ENCODE data around the gene GLB1L3.
"Not testable (repeated sequence)": the region's sequence is repeated elsewhere in the genome, so short reads cannot be mapped to it uniquely, and the experiment has no call there.

Gene GLB1L3

DNA sequence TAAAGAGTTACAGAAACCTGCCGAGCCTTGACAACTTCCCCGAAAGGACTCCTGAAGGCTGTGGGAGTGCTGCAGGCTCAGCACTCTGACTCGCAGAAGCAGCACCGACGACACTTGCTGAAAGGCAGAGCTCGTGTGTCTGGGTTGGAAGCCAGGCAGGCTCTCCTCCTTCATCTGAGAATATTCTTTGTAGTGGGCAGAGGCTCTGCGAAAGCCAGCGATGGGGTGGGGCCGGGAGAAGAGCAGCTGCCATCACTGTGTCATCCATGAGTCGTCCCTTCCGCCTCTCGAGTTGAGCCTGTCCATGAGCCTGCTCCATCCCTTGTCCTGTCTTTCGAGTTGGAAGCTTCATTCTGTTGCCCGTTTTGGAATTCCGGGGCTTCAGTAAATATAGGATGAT is 67.5 kb downstream of the GLB1L3 start:
- DNase-seq (ENCODE audit: low read depth in 2 of 3, low spot score in 2 of 3): no peak

DNA sequence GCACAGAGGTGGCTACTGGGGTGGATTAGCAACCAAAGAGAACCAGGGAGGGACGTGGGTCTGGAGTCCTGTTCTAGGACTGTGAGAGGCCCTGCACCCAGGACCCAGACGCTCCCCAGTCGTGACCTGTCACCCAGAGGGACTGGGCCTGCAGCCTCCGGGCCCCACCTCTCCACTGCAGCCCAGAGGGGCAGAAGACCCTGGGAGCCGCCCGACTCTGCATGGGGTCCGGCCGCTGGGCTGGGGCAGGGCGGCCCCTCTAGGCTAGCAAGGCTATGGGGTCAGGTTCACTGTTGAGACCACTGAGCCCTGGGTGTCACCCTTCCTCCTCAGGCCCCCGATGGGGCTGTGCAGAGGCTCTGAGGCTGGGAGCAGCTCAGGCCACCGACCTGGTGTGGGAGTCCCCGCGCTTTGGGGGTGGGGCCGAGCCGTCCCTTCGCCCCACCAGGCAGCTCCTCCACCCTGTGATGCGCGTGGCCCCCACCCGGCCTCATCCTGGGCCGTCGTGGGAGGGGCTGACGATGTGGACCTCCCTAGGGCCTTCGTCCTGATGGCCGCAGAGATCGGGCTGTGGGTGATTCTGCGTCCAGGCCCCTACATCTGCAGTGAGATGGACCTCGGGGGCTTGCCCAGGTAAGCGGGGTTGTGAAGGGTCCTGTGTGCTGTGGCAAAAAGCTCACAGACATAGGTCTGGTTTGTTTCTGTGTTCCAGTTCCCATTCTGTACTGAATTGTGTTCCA is 68.5 kb downstream of the GLB1L3 start:
- not testable (repeated sequence) for DNase-seq (ENCODE audit: low read depth in 2 of 3, low spot score in 2 of 3)

DNA sequence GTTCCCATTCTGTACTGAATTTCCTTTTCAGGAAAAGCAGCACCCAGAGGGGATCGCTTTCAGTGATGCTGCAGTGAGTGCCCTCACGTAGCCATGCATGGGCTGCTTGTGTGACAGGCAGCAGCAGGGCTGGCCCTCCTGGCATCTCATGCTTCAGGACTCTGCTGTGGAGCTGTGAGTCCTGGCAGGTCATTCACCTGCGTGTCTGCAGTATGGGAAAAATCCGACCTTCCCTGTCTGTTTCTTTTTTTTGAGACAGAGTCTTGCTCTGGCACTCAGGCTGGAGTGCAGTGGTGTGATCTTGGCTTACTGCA is 69.0 kb downstream of the GLB1L3 start:
- no peak for DNase-seq (ENCODE audit: low read depth in 2 of 3, low spot score in 2 of 3)

DNA sequence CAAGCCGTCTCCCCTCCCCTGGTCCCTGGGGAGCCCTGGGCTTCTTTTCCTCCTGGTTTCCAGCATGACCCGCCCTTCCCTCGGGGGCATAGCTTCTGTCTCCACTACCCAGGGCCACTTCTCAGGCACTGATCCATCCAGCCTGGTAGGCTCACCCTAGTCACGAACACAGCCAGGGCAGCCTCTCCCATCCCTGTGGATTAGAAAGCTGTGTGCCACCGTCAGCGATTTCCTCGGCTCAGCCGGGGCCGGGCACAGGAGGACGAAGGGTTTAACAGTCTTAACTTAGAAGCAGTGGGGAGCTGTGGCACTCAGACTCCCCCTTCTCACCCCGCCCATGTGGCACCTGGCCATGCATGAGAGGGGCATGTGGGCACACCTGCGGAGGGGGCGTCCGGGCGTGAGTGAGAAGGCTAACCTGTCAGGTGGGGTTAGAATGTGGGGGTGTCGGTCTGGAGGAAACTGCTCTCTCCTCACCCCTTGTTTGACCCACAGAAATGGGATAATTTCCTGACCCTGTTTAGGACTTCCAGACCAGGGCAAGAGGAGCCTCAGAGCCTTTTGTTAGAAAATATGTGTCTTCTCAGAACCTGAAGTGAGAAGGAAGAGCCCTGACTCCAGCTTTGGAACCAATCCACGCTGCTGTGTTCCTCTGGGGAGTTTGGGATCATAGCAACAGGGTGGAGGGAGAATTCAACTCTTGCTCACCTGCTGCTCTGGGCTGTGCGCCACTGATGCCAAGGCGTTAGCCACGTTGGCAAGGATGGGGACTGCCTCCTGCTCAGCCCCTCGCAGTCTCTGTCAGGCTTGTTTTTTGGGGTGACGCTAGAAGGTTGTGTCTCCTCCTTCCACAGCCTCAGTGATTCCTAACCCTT is 70.2 kb downstream of the GLB1L3 start:
- no peak for DNase-seq (ENCODE audit: low read depth in 2 of 3, low spot score in 2 of 3)

DNA sequence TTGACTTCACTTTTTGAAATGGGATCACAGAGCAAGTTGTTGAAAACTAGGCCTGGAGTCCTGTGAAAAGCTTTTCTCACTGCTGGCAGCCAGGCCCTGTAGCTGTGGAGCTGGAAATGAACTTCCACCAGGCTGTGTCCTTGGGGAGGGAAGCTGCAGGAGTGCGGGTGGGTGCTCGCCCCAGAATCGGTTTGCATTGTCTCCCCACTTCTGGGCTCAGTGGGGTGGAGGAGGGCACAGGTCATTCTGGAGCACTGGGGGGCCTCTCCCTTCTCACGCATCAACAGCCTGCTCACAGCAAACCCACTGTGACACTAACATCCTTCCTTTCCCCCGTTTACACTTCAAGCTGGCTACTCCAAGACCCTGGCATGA is 70.8 kb downstream of the GLB1L3 start:
- no peak for DNase-seq (ENCODE audit: low read depth in 2 of 3, low spot score in 2 of 3)

DNA sequence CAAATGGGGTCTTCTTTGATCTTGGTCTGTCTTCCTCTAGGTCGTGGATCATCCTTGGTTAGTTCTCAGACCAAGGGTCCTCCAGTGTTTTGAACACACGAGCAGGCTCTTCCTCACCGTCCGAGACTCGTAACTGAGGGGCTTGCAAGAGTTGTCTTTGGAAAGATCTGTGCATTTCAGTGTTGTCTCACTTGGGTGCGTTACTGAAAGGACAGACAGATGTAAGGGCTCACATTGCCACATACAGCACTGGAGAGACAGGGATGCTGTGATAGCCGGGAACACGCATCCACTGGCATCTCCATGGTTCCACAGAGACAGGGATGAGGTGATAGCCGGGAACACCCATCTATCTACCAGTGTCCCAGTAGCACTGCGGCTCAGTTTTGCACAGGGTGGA is 71.3 kb downstream of the GLB1L3 start:
- DNase-seq (ENCODE audit: low read depth in 2 of 3, low spot score in 2 of 3): no peak

DNA sequence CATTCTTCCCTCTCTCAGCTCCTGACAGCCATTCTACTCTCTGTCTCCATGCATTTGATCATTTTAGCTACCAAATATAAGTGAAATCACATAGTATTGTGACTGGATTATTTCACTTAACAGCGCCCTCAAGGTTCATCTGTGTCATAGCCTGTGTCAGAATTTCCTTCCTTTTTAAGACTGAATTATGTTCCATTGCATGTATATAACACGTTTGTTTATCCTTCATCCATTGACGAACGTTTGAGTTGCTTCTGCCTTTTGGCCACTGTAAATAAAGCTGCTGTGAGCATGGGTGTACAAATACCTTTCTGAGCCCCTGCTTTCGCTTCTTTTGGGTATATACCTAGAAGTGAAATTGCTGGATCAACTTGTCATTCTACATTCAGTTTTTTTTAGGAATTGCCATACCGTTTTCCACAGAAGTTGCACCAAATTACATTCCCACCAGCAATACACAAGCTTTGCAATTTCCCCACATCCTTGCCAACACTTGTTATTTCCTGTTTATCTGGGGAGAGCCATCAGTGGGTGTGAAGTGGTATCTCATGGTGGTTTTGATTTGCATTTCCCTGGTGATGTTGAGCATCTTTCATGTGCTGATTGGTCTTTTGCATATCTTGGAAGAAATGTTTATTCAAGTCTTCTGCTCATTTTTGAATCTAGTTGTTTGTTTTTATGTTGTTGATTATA is 73.1 kb downstream of the GLB1L3 start:
- no peak for DNase-seq (ENCODE audit: low read depth in 2 of 3, low spot score in 2 of 3)

DNA sequence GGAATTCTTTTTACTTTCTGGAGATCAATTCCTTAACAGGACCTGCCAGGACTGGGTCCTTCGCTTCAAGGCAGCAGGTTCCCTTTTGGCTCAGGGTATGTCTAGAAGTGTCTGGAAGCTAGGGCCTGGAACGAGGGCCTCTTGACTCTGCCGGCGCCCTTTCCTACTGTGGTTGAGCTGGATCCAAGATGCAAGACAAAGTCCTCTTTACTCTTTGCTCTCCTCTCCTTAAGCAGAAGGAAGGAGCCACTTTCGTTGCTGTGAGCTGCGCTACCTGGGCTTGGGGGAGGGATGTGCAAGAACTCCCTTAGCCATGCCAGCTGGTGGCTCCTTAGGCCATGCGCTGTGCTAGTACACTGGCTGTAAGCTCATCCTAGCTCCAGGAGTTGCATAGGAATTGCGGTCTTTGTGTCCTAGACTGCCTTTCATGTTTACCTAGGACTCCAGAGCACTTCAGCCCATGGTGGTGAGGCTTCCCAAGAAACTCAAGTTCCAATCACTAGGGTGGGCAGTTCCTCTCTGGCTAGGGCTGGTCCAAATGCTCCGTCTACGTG is 73.7 kb downstream of the GLB1L3 start:
- no peak for DNase-seq (ENCODE audit: low read depth in 2 of 3, low spot score in 2 of 3)

DNA sequence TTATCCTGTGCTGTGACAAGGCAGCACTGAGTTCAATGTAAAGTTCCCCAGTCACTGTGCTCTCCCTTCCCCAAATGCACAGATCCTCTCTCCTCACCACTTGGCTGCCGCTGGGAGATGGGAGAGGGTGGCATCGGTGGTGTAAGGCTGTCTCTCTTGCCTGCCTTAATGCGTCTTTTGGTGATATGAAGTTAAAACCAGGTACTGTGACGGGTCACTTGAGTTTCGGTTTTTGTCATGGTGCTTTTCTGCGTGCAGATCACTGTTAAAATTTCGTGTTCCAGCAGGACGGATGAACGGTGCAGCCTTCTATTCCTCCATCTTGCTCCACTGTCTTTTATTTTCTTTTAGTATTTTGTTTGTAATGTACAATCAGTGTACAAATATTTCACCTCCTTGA is 74.2 kb downstream of the GLB1L3 start:
- no peak for DNase-seq (ENCODE audit: low read depth in 2 of 3, low spot score in 2 of 3)

DNA sequence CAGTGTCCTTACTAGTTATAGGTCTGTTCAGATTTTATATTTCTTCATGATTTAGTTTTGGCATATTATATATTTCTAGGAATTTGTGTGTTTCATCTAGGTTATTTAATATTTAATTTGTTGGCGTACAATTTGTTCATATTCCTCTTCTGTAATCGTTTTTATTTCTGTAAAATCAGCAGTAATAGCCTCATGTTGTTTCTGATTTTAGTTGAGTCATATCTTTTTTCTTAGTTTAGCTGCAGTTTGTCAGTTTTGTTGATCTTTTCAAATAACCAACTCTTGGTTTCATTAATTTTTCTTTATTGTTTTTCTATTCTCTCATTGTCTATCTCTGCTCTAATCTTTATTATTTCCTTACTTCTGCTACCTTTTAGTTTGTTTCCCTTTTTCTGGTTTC is 75.9 kb downstream of the GLB1L3 start:
- DNase-seq (ENCODE audit: low read depth in 2 of 3, low spot score in 2 of 3): no peak

DNA sequence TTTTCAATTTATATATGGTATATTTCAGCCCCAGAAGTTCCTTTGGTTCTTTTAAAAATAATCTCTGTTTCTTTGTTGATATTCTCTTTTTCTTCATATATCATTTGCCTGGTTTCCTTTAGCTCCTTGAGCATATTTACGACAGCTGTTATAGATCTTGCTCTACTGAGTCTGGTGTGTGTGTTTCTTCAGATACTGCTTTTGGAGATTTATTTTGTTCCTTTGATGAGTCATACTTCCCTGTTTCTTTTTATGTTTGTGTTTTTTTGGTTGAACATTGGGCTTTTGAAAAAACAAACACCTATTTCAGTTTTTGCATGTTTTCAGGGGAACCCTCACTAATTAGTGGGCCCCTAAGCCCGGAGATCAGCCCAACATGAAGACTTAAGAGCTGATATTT is 79.0 kb downstream of the GLB1L3 start:
- no peak for DNase-seq (ENCODE audit: low read depth in 2 of 3, low spot score in 2 of 3)

DNA sequence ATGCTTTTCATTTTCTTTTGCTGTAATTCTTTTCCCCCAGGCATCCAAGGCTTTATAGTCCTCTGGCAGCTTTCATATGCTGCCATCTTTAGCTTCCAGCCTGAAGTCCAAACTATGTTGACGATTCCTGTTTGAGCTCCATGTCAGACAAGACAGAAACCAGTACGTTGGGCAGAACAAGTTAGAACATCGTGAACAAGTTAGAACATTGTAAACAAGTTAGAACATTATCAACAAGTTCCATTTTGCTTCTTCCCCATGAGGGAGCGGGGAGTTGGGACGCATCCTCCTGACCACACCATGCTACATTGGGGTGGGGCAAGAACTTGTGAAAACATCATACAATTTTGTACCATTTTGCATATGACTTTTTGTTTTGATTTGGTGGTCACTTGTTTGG is 79.5 kb downstream of the GLB1L3 start:
- no peak for DNase-seq (ENCODE audit: low read depth in 2 of 3, low spot score in 2 of 3)

DNA sequence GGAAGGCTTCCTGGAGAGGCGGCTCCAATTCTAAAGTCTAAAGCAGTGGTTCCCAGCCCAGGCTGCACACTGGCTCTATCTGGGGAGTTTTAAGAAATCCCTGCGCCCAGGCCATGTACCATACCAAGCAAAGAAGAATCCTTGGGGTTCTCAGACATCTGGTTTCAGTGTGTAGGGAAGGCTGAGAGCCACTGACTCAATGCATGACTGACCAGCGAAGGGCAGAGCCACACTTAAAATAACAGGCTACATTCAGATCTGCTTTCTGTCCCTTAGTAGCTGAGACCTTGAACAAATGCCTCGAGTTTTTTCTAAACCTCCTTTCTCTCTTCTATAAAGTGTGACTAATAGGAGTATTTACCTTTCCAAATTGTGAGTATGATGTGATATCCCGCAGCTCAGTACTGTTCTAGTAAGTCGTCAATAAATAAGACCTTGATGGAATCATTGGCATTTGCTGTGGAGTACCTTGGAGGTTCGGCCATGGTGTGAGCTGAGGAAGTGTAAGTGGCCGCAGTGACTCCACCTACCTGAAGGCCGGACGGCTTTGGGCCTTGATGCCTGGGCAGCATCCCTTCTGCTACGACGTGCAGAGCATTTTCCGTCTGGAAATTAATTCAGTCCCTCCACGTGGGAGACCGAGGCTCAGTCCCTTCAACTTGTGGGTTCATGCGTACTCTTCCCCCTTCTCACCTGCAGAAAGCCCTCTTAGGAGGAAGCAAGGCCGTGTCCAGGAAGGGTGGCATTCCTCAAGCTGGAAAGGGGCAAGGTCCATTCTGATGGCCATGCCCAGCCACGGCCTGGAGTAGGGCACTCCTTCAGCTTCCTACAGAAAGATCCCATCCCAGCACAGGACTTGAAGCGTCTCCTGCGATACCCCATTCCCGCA is 80.7 kb downstream of the GLB1L3 start:
- no peak for DNase-seq (ENCODE audit: low read depth in 2 of 3, low spot score in 2 of 3)

DNA sequence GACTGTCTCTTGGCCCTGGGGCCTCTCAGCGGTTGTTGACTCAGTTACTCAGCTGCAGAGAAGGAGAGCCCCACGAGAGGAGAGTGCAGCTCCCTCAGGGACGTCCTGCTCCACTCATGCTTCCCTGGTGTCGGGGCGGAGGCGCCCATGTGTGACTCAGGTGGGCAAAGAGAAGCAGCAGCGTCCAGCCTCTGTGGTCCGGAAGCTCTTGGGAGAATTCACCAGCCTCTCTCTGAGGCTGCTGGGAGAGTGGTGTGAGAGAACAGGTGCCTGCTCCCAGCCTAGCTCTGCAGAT is 81.3 kb downstream of the GLB1L3 start:
- DNase-seq (ENCODE audit: low read depth in 2 of 3, low spot score in 2 of 3): no peak

DNA sequence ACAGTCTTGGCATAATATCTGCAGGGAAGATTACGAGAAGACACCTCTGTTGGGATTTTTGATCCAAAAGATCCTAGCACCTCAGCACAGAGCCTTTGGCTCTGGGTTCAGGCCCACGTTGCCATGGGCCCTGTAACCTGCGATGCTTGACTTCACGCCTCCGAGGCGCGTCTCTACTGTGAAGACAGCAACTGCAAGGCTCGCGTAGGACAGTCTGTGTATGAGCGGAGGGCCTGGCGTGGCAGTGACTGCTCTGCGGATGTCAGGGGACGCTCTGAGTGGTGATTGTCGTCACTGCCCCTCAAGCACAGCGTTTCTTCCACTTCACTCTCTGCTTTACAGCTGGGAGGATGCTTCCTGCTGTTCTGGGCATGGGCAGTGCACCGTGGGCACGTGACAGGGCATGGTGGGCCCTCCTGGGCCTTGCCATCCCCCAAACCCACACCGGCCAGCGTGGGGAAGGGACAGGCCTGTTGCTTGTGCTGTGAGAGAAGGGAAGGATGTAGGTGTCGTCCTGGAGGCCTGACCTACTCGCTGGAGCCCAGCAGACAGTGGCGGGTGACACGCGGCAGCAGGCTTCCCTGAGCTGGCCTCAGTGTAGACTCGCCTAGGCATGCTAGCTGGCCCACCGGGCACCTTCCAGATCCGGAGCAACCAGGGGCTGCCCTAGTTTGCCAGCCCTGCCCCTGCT is 82.1 kb downstream of the GLB1L3 start:
- DNase-seq (ENCODE audit: low read depth in 2 of 3, low spot score in 2 of 3): no peak

DNA sequence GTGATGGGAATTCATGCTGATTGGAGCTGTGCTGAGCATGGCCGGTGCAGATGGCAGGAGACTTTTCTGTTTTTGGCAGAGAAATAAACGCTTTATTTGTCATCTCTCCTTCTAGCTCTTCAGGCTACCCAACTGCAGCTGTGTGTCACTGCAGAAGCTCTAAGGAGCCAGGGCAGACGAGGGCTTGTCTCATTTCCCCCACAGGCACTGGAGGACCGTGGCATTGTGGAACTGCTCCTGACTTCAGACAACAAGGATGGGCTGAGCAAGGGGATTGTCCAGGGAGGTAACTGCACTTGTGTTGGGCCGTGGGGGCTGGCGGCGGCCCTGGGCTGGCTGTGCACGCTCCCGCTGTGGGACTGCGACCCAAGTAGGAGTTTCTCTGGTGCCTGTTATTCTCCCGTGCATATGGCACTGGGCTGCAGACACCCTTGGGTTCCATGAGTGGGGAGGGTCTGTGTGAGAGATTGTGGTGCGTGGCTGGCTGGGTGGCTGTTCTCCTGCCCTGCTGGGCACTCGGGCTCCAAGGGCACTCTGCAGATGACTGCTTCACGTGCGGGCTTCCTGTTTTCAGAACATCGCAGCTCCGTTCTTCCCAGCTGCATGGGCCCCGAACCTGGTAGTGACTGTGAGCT is 82.8 kb downstream of the GLB1L3 start:
- no peak for DNase-seq (ENCODE audit: low read depth in 2 of 3, low spot score in 2 of 3)

DNA sequence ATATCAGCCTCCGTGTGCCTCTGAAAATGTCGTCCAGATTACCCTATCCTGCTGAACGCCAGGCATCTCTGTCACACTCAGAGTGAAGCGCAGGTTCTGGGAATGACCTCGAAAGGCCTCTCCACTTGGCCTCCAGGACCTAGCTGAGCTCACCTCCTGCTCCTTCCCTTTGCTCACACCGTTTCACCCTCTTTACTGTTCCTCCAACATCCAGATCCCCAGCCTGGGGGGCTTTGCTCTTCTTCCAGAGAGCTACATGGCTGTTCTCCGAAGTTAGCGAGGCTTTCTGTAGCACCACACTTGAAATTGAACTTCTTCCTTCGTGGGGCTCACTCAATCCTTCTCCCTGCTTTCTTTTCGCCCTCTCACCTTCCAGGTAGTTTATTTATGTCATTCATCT is 83.5 kb downstream of the GLB1L3 start:
- no peak for DNase-seq (ENCODE audit: low read depth in 2 of 3, low spot score in 2 of 3)

DNA sequence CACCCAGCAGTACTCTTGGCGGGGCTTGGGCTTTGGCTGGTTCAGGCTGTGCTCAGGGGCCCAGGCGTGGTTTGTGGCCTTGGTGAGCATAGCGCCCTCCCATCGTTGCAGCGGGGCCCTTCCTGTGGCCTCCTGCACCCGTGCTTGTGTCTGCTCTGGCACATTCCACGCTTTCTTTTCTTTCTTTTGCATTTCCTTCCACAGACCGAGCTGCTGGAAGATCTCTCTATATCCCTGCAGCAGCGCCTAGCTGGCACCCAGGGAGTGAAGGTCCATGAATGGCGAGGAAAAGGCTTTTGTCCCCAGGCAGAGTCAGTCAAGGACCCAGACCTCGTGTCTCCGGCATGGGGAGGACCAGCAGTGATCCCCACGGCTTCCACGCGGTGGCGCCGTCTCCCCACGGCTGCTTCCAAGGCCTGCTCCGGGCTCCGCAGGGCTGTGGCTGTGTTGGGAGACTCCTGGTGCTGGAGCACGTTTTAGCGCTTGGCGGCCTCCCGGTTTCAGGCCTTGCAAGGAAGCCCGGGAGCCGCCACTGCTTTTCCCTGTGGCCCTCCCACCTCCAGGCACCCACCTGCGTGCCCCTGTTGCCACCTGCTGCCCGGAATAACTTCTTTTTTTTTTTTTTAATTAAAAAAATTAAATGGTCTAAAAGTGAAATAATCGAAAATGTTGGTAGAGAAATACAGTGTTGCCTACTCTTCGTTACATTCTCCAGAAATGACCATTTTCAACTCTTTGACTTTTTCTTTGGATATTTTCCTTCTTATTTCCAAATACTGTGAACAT is 84.1 kb downstream of the GLB1L3 start:
- DNase-seq (ENCODE audit: low read depth in 2 of 3, low spot score in 2 of 3): peak; percentile 53 to 68 (median 61)

DNA sequence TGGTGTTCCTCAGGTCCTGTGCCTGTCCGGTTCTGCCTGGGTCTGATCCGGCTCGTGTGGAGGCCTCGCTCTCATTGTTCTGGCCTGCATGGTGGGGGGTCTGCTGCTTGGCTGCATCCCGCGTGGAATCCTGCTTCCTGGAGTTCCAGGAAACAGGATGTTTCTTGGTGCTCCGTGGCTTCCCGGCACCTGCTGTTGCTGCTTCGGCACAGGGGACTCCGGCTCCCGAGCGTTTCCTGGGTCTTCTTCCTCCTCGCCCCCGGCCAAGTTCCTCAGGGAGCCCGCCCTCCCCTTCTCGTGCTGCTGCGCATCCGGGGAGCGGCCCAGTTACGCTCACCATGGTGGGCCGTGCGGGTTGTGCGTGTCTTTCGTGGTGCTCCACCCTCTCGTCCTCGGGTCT is 85.5 kb downstream of the GLB1L3 start:
- DNase-seq (ENCODE audit: low read depth in 2 of 3, low spot score in 2 of 3): no peak
